SK-N-DZ (cell line): Measurements from ENCODE around the gene ABAT.
"Not testable (repeated sequence)": the region's sequence is repeated elsewhere in the genome, so short reads cannot be mapped to it uniquely, and the experiment has no call there.

Experiments
- DNase-seq: peaks from one replicate; pipeline ENCODE4 v3.0.0-alpha.2; 2015; ENCODE audit warnings: low spot score

ABAT gene

GRCh38 chr16:8741636-8742035 lies 67.2 kb downstream of the ABAT start:
- no peak for DNase-seq

DNA sequence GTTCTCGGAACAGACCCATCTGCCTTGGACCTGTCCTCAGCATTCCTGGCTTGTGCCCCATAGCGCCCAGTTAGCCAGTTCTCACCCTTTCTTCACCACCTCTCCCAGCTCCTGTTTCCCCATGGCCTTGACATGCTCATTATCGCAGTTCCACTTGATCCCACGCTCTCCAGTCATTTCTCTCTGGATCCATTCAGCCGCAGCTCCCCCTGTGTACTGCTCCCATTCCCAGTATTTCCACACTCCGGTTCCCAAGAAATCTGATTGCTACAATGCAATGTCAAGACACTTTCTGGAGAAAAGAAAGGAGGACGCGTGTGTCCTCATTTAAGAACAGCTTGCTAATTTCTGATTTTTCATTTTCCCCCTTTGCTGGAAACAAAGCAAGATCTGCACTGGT lies 67.7 kb downstream of the ABAT start:
- DNase-seq = no peak

DNA sequence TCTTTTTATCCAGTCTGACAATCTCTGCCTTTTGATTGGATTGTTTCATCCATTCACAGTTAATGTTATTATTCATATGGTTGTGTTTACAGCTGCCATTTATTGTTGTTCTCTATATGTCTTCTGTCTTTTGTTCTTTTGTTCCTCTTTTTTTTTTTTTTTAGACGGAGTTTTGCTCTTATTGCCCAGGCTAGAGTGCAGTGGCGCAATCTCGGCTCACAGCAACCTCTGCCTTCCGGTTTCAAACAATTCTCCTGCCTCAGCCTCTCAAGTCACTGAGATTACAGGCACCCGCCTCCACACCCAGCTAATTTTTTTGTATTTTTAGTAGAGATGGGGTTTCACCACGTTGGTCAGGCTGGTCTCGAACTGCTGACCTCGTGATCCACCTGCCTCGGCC lies 74.5 kb downstream of the ABAT start:
- not testable (repeated sequence) for DNase-seq

DNA sequence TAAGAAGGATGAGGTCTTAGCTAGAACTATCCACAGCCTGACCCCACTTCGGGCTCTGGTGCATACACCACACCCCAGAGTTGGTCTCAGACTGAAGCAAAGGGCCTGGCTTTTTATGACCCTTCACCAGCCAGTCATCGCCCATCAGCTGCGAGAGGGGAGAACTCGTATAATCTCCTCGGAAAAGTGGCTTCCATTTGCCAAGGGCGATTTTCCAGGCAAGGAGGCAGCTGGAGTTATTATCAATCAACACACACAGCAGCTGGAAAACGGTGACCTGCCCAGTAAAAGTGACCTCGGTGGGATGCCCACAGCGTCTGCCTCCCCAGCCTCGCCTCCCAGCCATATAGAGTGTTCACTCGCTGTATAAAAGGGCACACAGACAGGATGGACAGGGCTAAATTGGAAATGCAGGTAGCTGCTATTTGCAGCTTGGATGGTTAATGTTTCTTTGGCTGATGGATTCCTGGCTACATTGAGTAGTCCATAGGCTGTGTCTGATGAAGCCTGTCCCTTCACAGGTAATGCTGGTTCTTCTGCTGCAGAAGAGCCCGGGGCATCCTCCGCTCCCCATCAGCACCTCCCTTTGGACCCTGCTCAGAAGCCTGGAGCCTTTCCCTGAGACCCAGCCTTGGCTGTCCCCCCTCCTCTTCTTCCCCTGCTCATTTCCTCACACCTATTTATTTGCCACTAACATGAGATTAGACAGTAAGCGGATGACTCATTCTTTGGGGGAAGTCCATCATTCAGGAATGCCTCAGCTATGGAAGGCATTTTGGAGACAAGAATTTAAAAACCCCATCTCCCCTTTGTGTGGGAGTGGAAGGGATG lies 77.3 kb downstream of the ABAT start:
- DNase-seq = no peak

- no peak for DNase-seq
These were observed 78.3 kb downstream of the ABAT start for GRCh38 chr16:8752706-8753105.

DNA sequence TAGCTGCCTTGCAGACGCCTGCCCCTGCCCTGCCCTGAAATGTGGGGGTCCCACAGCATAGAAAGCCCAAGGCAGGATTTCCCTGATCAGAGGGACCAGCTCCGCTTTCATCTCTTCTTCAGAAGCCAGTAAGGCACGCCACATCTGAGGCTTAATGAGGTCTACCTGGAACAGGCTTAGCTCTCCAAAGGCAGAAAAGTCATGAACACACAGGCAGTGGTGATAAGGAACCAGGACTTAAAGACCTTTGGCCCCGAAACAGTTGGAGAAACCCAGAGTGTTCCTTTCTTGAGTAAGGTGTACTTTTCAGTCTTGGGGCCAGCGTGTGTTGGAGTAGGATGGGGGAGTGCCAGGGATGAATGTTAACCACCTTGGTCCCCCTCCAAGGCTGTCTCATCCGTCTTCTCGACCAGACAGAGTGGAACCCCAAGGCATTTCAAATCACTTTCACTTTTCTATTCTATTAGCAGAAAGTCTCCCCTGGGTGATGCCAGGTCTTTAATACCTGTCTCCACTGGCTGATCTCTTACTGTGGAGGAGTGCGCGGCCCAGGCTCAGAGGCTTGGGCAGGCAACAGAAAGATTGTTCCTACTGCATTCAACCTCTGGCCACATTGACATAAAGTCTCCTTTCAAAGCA lies 79.1 kb downstream of the ABAT start:
- no peak for DNase-seq

DNA sequence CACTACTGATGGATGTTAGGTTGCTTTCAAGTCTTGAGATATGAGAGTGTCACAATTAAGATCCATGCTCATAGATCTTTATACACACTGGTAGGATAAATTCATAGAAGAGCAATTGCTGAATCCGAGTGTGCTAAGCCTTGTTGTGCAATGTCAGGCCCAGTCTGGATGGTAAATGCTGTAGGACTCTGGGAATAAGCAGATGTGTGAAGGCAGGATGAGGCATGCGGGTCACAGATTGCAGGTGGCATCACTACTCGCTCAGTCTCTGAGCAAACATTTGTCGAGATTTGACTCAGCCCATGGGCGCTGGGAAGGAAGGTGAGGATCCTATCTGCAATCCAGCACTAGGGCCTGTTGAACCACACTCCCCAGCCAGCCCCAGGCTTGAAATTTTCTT lies 82.3 kb downstream of the ABAT start:
- DNase-seq = no peak

DNA sequence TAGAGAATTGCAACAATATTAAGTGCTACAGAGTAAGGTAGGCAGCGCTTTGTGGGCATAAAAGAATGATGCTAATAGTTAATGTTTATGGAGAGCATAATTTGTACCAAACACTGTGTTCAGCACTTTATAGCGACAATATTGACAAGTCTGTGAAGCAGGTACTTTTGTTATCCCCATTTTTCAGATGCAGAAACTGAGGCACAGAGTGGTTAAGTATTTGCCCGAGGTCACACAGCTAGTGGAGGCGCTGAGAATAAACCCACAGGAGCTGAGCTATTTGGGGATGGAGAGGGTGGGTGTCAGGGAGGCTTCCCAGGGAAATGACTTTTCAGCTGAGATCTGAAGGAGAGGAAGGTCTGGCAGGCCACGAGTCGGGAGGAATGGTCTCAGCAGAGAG lies 83.6 kb downstream of the ABAT start:
- no peak for DNase-seq

- no peak for DNase-seq
These were observed 85.6 kb downstream of the ABAT start for GRCh38 chr16:8760021-8760420.

DNA sequence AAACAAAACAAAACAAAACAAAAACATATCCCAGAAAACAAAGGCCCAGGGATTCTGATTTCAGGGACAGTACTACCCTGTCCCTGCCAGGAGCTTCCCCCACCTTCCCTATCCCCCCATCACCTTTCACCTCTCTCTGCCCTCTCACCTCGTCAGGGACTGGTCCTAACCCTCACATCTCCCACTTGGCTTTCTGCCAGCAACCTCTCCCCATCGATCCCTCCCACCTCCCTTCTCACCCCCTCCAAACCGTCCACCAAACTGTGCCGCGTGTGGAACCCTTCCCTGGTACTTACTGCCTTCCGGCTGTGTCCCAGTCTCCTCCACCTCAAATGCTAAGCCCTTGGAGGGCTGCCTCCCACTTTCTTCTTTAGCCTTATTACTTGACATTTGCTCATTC lies 86.7 kb downstream of the ABAT start:
- DNase-seq = no peak

DNA sequence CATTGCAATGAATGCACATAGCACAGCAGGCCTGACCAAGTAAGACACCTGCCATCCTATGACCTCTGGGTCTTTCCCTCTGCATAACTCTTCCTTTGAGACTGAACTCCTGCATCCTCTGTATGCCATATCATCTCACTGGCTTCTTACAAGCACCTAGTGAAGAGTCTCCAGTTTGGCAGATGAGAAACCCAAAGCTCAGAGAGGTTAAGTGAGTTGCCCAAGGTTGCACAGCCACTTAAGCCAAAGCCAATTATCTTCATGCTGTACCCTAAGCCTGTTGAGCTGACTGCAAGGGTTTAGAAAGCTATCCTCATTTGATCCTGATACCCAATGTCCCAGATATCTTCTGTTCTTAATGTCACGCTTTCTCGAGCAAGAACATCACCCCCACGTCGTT lies 87.8 kb downstream of the ABAT start:
- no peak for DNase-seq

DNA sequence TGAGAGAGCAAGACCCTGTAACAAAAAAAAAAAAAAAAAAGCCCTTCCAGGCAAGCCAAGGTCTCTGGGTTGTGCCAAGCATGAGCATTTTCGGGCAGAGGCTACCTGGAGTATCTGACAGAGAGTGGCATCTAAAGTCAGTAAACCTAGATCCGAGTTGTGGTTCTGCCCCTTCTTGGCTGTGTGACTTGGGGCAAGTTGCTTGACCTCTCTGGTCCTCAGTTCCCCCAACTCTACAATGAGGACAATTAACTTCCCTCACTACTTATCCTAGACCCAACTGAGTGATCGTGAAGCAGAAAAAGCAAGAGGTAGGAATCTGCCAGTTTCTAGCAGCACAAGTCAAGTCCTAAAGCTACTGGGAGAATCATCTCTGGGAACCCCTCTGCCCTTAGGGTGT lies 88.7 kb downstream of the ABAT start:
- no peak for DNase-seq

DNA sequence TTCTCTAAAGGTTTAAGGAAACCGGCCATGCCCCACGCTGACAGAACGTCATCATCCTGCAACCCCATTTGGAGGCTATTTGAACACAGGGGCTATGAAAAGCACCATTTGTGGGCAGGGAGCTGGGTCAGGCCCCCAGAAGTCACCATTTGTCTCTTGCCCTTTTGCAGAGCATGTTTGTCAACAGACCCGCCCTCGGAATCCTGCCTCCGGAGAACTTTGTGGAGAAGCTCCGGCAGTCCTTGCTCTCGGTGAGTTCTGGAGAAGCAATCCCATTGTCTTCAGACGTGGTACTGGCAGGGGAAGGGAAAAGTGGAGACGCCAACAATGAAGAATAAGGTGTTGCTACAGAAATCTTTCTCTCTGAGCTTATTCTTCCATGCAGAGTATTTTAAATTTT lies 89.5 kb downstream of the ABAT start:
- no peak for DNase-seq

DNA sequence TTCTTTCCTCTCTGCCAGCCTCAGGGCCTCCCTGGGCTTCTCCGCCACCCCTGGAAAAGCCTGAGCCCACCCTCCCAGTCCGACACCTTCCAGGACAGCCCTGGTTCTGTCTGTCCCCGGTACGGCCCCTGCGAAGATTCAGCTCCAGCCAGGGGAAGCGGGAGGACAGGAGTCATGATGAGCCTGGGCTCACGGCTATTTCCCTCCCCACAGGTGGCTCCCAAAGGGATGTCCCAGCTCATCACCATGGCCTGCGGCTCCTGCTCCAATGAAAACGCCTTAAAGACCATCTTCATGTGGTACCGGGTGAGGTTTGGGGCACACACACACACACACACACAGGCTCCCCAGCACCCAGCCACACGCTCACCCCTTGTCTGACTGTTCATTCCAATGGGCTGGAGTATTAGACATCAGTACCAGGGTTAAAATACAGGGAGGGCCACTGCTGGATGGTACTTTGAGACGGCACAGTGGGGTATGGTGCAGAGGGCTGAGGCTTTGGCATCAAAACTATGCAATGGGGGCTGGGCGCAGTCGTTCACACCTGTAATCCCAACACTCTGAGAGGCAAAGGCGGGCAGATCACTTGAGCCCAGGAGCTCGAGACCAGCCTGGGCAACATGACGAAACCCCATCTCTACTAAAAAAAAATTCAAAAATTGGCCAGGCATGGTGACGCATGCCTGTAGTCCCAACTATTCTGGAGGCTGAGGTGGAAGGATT lies 90.3 kb downstream of the ABAT start:
- DNase-seq = no peak

GRCh38 chr16:8767176-8767575 lies 92.8 kb downstream of the ABAT start:
- no peak for DNase-seq

DNA sequence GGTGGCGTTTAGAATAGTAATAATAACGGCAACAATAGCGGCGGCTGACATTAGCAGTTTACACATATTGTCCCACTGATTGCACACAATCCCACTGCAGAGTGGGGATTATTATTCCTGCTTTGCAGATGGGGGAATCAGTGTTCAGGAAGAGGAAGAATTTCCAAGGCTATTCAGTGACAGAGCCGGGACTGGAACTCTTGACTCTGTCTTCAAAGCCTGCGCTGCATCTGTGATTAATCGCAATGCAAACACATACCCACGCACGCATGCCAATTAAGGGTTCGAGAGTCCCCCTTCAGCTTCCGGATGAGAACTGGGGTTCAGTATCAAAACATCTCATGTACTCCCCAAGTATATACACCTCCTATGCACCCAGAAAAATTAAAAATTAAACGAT lies 93.9 kb downstream of the ABAT start:
- DNase-seq = no peak

- no peak for DNase-seq
These were observed 94.3 kb downstream of the ABAT start for GRCh38 chr16:8768692-8769091.

- DNase-seq = no peak
These were observed 99.1 kb downstream of the ABAT start for GRCh38 chr16:8773537-8773936.

DNA sequence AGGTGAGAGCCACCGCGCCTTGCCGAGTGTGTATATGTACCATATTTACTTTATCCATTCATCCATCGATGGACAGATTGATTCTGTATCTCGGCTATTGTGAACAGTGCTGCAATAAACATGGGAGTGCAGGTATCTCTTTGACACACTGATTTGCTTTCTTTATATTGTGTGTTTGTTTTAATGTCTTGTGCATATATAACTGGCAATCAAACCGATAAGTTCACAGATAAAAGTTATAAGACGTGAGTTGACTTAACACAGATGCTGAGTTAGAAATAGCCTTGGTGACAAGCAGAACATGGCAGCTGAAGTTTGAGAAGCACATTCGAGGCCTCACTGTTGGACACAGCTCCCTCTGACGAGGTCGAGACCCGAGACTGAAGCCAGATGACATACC lies 99.8 kb downstream of the ABAT start:
- no peak for DNase-seq

DNA sequence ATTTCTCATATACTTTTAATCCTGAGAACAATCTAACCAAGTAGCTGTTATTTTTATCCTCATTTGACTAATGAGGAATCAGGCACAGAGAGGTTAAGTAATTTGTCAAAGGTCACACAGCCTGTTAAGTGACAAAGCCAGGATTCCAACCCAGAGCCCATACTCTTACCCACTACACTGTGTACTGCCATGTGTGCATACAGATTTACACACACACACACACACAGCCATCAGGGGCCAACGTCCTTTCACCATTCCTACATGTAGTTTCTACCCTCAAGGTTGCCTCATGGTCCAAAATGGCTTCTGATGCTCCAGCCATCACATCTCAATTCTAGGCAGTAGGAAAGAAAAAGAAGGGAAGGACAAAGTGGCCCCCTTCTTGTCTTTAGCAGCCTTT lies 100.9 kb downstream of the ABAT start:
- no peak for DNase-seq

DNA sequence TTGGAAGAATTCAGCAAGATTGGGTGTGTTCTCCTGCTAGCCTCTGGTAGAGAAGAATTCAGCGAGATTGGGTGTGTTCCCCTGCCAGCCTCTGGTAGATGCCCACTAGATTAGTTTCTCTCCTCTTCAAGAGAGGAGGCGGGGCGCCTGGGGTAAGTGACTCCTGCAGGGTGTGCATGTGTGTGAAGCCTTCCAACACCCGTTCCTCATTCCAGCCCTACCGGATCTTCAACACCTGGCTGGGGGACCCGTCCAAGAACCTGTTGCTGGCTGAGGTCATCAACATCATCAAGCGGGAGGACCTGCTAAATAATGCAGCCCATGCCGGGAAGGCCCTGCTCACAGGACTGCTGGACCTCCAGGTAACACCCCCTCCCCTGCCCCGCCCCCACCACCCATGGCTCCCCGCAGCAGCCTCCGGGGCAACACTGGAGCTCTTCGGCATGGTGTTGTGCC lies 101.7 kb downstream of the ABAT start:
- DNase-seq = no peak

GRCh38 chr16:8777217-8777616 lies 102.8 kb downstream of the ABAT start:
- DNase-seq = no peak

DNA sequence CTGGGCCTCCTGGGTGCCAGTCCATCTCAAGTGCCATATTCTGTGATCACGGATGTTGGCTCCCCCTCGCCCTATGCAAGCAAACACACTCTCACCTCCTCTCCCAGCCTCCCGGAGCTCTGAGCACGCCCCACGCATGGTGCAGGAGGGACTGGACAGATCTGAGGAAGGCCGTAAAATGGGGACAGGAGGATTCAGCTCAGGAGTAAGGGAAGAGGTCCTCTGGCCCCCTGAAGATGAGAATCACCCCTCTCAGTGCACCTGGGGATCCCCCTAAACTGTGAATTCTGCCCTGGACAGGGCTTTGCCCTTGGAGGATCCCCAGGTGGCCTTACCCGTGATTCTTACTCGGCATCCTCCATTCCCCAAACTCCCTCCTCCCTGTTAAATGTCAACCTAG lies 107.4 kb downstream of the ABAT start:
- DNase-seq = no peak
